COR-L47 (cell line): Measurements from ENCODE around the gene TMEM255A.
A peak's percentile ranks its signal among the peaks of the same experiment; 100 is the strongest.

Experiments
- DNase-seq: peaks from one replicate; lab custom pipeline; 2025; lab: John Stamatoyannopoulos, UW

TMEM255A gene

GRCh38 chrX:120262859-120263708 lies 48.2 kb downstream of the TMEM255A start:
- DNase-seq, result no peak

DNA sequence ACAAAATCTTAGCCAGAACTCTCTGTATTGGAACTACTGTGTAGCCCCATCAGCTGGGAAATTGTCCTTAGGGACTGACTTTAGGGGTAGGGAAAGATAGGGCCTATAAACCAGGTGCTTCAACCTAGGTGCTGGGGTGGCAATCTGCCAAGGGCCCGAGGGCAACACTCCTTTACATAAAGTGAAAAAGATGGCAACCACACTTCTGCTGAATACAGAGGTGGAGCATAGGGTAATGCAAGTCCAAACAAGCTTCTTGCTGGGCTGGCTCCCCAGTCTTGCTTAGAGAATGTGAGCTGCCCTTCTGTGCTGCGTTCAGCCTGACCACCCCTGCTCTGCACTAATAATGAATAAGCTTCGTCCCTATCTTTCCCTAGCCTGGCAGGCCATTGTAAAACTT lies 50.9 kb downstream of the TMEM255A start:
- DNase-seq, result no peak

DNA sequence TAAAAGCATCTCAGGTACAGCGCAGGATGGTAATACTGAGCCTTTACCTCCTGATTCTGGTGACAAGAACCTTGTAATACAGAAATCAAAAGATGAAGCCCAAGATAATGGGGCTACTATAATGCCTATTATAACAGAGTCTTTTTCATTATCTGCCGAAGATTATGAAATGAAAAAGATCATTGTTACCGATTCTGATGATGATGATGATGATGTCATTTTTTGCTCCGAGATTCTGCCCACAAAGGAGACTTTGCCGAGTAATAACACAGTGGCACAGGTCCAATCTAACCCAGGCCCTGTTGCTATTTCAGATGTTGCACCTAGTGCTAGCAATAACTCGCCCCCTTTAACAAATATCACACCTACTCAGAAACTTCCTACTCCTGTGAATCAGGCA lies 57.5 kb downstream of the TMEM255A start:
- no peak for DNase-seq

DNA sequence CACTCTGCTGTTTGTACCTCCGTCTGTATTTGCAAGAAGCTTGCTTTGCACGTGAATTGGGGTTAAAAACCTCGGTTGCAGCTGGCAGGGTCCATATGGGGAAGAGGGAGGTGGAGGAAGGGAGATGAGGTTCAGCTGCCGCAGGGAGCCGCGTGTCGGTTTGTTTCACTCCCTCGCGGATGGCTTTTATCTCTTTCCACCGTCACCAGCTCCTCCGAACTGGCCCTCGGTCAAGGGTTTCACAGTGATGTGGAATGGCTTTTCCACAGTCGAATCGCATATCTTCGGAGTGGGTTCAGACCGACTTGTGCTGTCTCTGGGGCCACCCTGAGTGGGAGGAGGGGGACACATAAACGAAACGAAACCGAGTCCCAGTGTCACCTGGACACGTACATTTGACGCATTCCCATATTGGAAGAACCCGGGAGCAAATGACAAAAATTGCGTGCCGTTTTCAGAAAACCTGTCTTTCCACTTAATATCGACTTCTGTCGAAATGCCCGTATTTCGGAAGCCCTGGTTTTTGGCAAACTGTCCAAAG lies 59.7 kb downstream of the TMEM255A start:
- no peak for DNase-seq

- DNase-seq, result peak; percentile 83
These were observed 60.6 kb downstream of the TMEM255A start, which contains the start of gene ZBTB33 for GRCh38 chrX:120250522-120251271. Gene ZBTB33, plus strand, starts transcription at chrX:120250812. Its CDS starts 2,604 bp downstream, at chrX:120253416.

GRCh38 chrX:120244735-120245498 lies 66.3 kb downstream of the TMEM255A start:
- DNase-seq, result peak; percentile 68

GRCh38 chrX:120244395-120244734 lies 66.9 kb downstream of the TMEM255A start:
- DNase-seq, result no peak

- no peak for DNase-seq
These were observed 68.4 kb downstream of the TMEM255A start for GRCh38 chrX:120242813-120243212.

- DNase-seq, result no peak
These were observed 72.3 kb downstream of the TMEM255A start for GRCh38 chrX:120238933-120239332.

DNA sequence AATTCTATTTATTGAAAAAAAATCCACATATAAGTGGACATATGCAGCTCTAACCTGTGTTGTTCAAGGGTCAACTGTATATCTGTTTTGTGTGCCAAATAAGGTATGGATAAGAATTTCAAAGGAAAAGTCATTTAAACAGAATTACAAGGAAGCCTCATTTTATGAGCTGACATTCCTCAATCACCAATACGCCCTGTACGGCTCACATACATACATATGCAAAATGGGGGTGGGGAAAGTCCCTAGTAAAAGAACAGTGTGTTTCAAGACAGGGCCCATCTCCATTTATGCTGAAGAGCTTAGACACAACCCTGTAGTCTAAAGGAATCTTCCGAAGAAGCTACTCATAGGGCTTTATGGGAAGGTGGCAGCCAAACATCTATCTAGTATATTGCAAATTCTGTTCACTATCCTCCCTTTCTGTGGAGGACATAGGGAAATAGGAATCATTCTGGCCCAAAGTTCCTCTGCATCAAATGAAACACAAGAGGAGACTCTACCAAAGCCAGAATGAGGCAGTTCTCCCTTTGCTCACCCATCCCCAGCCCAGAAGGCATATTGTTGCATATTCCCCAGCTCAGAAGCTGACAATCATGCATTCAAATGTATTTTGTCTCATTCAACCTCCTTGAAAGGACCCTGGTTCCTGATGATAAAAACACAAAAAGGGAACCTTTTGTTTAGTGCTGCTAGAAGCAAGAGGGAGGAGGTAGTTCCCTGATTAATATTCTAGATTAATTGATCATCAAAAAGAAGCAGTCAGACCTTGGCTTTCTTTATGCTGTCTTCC lies 74.4 kb downstream of the TMEM255A start:
- DNase-seq, result no peak

DNA sequence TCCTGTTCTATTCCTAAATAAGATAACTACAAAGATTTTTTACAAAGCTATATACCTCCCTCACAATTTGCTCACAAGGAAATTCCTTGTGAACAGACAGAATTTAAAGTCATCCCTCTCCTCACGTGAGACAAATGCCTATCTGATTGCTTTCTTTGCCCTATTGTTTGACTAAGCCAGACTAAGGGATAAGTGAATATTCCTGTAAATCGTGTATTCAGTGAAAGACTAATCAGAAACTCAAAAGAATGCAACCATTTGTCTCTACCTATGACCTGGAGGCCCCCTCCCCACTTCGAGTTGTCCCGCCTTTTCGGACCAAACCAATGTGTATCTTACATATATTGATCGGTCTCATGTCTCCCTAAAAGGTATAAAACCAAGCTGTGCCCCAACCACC lies 76.0 kb downstream of the TMEM255A start:
- DNase-seq, result no peak

GRCh38 chrX:120228187-120228908 lies 82.9 kb downstream of the TMEM255A start:
- DNase-seq, result no peak

GRCh38 chrX:120224388-120224787 lies 86.9 kb downstream of the TMEM255A start:
- no peak for DNase-seq

- no peak for DNase-seq
These were observed 87.9 kb downstream of the TMEM255A start for GRCh38 chrX:120223374-120223773.

DNA sequence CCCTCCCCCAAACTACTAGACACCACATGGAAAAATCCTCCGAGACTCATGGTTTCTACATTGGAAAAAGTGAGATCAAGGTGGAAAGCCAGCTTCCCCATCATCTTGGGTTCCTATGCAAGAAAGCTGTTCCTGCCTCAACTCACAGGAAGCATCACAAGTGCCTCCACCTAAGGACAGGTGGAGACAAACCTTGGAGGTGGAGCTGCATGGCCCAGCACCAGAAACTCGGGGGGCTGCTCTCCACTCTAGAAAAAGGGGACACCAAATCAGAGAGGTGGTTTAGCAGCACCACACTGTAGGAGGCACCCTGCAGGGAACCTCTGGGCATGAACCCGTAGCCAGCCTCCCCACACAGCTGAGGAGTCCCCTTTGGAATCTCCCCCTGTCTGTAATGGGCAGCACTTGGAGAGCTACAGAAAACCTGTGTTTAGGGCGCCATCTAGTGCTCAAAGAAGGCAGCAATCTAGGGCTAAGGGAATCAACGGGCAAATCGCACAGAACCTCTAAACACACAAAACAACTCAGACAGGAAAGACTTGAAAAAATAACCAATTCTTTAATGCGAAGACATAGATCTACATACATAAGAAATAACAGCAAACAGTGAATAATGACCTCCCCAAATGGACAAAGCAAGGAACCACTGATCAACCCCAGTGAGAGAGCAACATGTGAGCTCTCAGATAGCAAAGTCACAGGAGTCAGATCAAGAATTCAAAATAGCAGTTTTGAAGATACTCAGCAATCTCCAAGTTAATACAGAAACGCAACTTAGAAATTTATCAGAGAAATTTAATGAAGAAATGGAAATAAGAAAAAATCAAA lies 97.6 kb downstream of the TMEM255A start:
- peak; percentile 32 for DNase-seq
